GM12878 (cell line): Measurements from ENCODE around the gene CELSR1. TPM values are rescaled to one million over a fixed set of nuclear protein-coding genes. Genes with fewer than 3 reads are reported as not detected.

ENCODE experiments used
- ATAC-seq: fragments of 200-7000 bp; cut with Tn5 transposase; 3 replicates; pipeline ENCODE4 v1.9.1; 2020; ENCODE audit warnings: mild to moderate bottlenecking, moderate library complexity
- BruUV-seq: library from RNA; stranded (reverse); fragments of 400-500 nt; replicated peaks from 2 replicates; lab custom pipeline; 2021; lab: Mats Ljungman, UMichigan
- CTCF ChIA-PET: fragments of 300-600 bp; sonication (Branson Sonifier 250); formaldehyde crosslinking; extraction: SDS; loops from one replicate; lab custom pipeline; 2021; ENCODE audit warnings: inconsistent platforms; lab: Yijun Ruan, JAX
- POLR2A ChIA-PET: fragments of 350-600 bp; formaldehyde crosslinking; extraction: SDS; loops from one replicate; lab custom pipeline; 2021; ENCODE audit warnings: inconsistent platforms; lab: Charles Lee
- RAD21 ChIA-PET: fragments of 300-600 bp; sonication (Branson Sonifier 250); formaldehyde crosslinking; loops from one replicate; lab custom pipeline; 2023; ENCODE audit warnings: antibody characterized with exemption; ENCODE audit not compliant: unreplicated experiment; lab: Charles Lee
- SMC1A ChIA-PET: fragments of 300-600 bp; sonication (Branson Sonifier 250); formaldehyde crosslinking; loops from one replicate; lab custom pipeline; 2023; ENCODE audit not compliant: unreplicated experiment, uncharacterized antibody; lab: Charles Lee
- DNase-seq: peaks from one replicate; pipeline ENCODE4 v3.0.0-alpha.2; 2011; ENCODE audit warnings: low read depth, low spot score
- FAIRE-seq: peaks from 3 replicates; lab custom pipeline; 2011; peaks lifted over from hg19 to GRCh38; lab: Jason Lieb, UNC
- H2AFZ ChIP-seq: 2 replicates; pipeline ENCODE4 v1.6.0; 2011; ENCODE audit warnings: low read depth, low read length, control low read depth; ENCODE audit not compliant: control insufficient read depth
- H3K27ac ChIP-seq: 2 replicates; pipeline ENCODE4 v1.5.1; 2011; ENCODE audit warnings: control low read depth; ENCODE audit not compliant: control insufficient read depth, insufficient read depth
- H3K27me3 ChIP-seq, 2 experiments: replicated peaks in 1 of 2; 2 replicates each; pipeline versions ENCODE4 v1.6.0 to v1.6.1; 2011; ENCODE audit warnings: low read length in 1 of 2; ENCODE audit not compliant: control insufficient read depth in 2 of 2, insufficient read depth in 2 of 2
- H3K36me3 ChIP-seq, 2 experiments: 2 replicates each; pipeline ENCODE4 v1.5.1; 2011; ENCODE audit warnings: low read length in 1 of 2; ENCODE audit not compliant: control insufficient read depth in 2 of 2, insufficient read depth in 2 of 2
- H3K4me1 ChIP-seq: 2 replicates; pipeline ENCODE4 v1.6.1; 2011; ENCODE audit warnings: mild to moderate bottlenecking, low read length, moderate library complexity, mixed read lengths; ENCODE audit not compliant: control insufficient read depth, insufficient read depth
- H3K4me2 ChIP-seq: 2 replicates; pipeline ENCODE4 v1.6.0; 2011; ENCODE audit warnings: control low read depth; ENCODE audit not compliant: control insufficient read depth, insufficient read depth
- H3K4me3 ChIP-seq: fragments of 200-600 bp; sonication (generic); 2 replicates; pipeline ENCODE4 v1.5.1; 2016
- H3K79me2 ChIP-seq: 2 replicates; pipeline ENCODE4 v1.6.0; 2011; ENCODE audit warnings: low read length; ENCODE audit not compliant: control insufficient read depth, insufficient read depth
- H3K9ac ChIP-seq: 2 replicates; pipeline ENCODE4 v1.8.0; 2011; ENCODE audit warnings: low read length, control low read depth, mixed read lengths; ENCODE audit not compliant: control insufficient read depth, insufficient read depth
- H3K9me3 ChIP-seq: replicated peaks from 3 replicates; pipeline ENCODE4 v1.5.1; 2011; ENCODE audit warnings: mild to moderate bottlenecking, low read length; ENCODE audit not compliant: control insufficient read depth, insufficient read depth
- H4K20me1 ChIP-seq: 2 replicates; pipeline ENCODE4 v1.6.0; 2011; ENCODE audit not compliant: control insufficient read depth, insufficient read depth
- IKZF2 ChIP-seq, 2 experiments: fragments of 450-650 bp; IDR thresholded peaks; 2 replicates each; pipeline ENCODE4 v1.6.1; 2017; ENCODE audit warnings: mild to moderate bottlenecking in 2 of 2, moderate library complexity in 2 of 2
- MXI1 ChIP-seq: fragments of 150-350 bp; IDR thresholded peaks from 2 replicates; pipeline ENCODE4 v1.6.1; 2011; ENCODE audit warnings: low read depth, mild to moderate bottlenecking, inconsistent platforms, low read length, improper control_type of control experiment
- NFIC ChIP-seq: IDR thresholded peaks from 2 replicates; pipeline ENCODE4 v1.6.1; 2012; ENCODE audit warnings: low read depth, mild to moderate bottlenecking, inconsistent platforms, low read length, moderate library complexity
- NFXL1 ChIP-seq: fragments of 450-650 bp; IDR thresholded peaks from 2 replicates; pipeline ENCODE4 v1.6.1; 2017; ENCODE audit warnings: antibody characterized with exemption, mild to moderate bottlenecking, borderline replicate concordance
- NR2F1 ChIP-seq: fragments of 450-650 bp; conservative IDR thresholded peaks from 2 replicates; pipeline ENCODE4 v1.6.1; 2017; ENCODE audit warnings: mild to moderate bottlenecking
- SIN3A ChIP-seq: IDR thresholded peaks from 2 replicates; pipeline ENCODE4 v1.6.1; 2012; ENCODE audit warnings: low read depth, low read length, improper control_type of control experiment
- ZBTB4 ChIP-seq: fragments of 450-650 bp; formaldehyde crosslinking; IDR thresholded peaks from 2 replicates; pipeline ENCODE4 v1.4.0; 2022; ENCODE audit warnings: mild to moderate bottlenecking, moderate library complexity
- WGBS: methylation state at CpG from one replicate; pipeline ENCODE4 v1.1.6; 2016; ENCODE audit warnings: low lambda C conversion rate; ENCODE audit not compliant: insufficient replicate concordance, insufficient coverage; ENCODE audit errors: missing lambda C conversion rate; 5-methylcytosine and 5-hydroxymethylcytosine counted together
- in situ Hi-C: fragments of 300-500 bp; cut with MboI; formaldehyde crosslinking; loops from 9 replicates; pipeline ENCODE4 v1.14.3; 2018; ENCODE audit warnings: mixed read lengths
- intact Hi-C: fragments of 100-400 bp; cut with micrococcal nuclease; formaldehyde crosslinking; loops from one replicate; pipeline ENCODE4 v1.14.2; 2022; ENCODE audit not compliant: unreplicated experiment
- polyA plus RNA-seq, 11 experiments: library from polyadenylated mRNA; depleted of rRNA in 4 of 11; unstranded in 6 of 11; stranded (reverse) in 5 of 11; fragments of >200 nt; fragmentation: Nextera tagmentation in 4 of 11; fragmentation: Illumina TruSeq in 1 of 11; extraction: Ambion mirVana in 4 of 11; extraction: Trizol in 1 of 11; gene quantifications; 1 replicate in 1 of 11; 2 replicates in 10 of 11; pipeline versions ENCODE4 v1.2.1 to v1.2.3, GENCODE V29; 2011 to 2016; ENCODE audit warnings: inconsistent platforms in 2 of 11, missing spikeins in 2 of 11, low read depth in 1 of 11
- total RNA-seq, 4 experiments: library from RNA; depleted of rRNA in 3 of 4; stranded (reverse); fragments of >200 nt in 3 of 4; fragmentation: Illumina TruSeq in 1 of 4; extraction: Trizol in 1 of 4; gene quantifications; 2 replicates each; pipeline versions ENCODE4 v1.2.1 to v1.2.3, GENCODE V29; 2013 to 2021

The CELSR1 gene
- total and polyA plus RNA-seq, 10 of the 15 experiments (the other 5 are each of a cell fraction or from before 2014, with no cell fraction given), result 0.05 to 1.7 (median 0.35) TPM; not detected in 2

- TF ChIP-seq IKZF2 (IDR thresholded peaks at IDR 0.05), result no peak
- no peak for TF ChIP-seq NFIC
- no peak for TF ChIP-seq ZBTB4 (CRISPR knock-in tag)
- TF ChIP-seq NFXL1, result no peak
- no peak for TF ChIP-seq NR2F1
Observed at GRCh38 chr22:46459347-46460065, 77.9 kb downstream of the CELSR1 start (continued).

GRCh38 chr22:46458525-46458924, 78.9 kb downstream of the CELSR1 start:
- Histone ChIP-seq H3K36me3 (no peaks in the 10 kb centered on the region), H2AFZ (no peak overlapping the region), H3K4me1 (no peaks in the 10 kb centered on the region), H3K4me3 (no peak overlapping the region), H3K79me2 (no peaks in the 10 kb centered on the region), H4K20me1 (no peaks in the 10 kb centered on the region), H3K27me3 (no peaks in the 10 kb centered on the region; a peak in 2 of 4 replicates)
- POLR2A ChIA-PET, result no interaction called here
- SMC1A ChIA-PET, result no interaction called here
- no peak for FAIRE-seq
- no TSS peak for BruUV-seq
- intact Hi-C loops (no loop called here), in situ Hi-C loops (no loop called here)
- WGBS, result 31% methylated on average over 7 of the region's 7 CpGs
- TF ChIP-seq MXI1, result no peak
- TF ChIP-seq SIN3A, result no peak
- TF ChIP-seq, all 136 proteins: peak for 0
- ATAC-seq (no peak), DNase-seq (no peak)
- ChIA-PET CTCF (no interaction called here), RAD21 (no interaction called here)
- H3K27ac ChIP-seq, result no peak overlapping the region
- no peak overlapping the region for H3K4me2 ChIP-seq
- no peaks in the 10 kb centered on the region for H3K9me3 ChIP-seq
- H3K9ac ChIP-seq, result no peak overlapping the region
